MM.1S (cell line): ENCODE results near the gene CCDC51.
"Not testable (repeated sequence)": the region's sequence is repeated elsewhere in the genome, so short reads cannot be mapped to it uniquely, and the experiment has no call there.

Experiments
- DNase-seq: peaks from one replicate; pipeline ENCODE4 v3.0.0-alpha.2; 2015
- H2AFZ ChIP-seq: fragments of 300-600 bp; sonication (generic); 2 replicates; pipeline ENCODE4 v1.6.0; 2016; ENCODE audit warnings: antibody characterized with exemption, low read length
- H3F3A ChIP-seq: fragments of 300-600 bp; sonication (generic); 2 replicates; pipeline ENCODE4 v1.6.1; 2016; ENCODE audit warnings: mild to moderate bottlenecking, antibody characterized with exemption, low read length, moderate library complexity, mixed read lengths; ENCODE audit not compliant: insufficient read depth
- H3K27ac ChIP-seq: fragments of 300-600 bp; sonication (generic); 2 replicates; pipeline ENCODE4 v1.5.1; 2016; ENCODE audit warnings: mild to moderate bottlenecking, low read length
- H3K27me3 ChIP-seq: fragments of 300-600 bp; sonication (generic); replicated peaks from 2 replicates; pipeline ENCODE4 v1.6.0; 2016; ENCODE audit warnings: low read length; ENCODE audit not compliant: insufficient read depth
- H3K36me3 ChIP-seq: fragments of 300-600 bp; sonication (generic); replicated peaks from 2 replicates; pipeline ENCODE4 v1.6.1; 2016; ENCODE audit warnings: mild to moderate bottlenecking, low read length, mixed read lengths; ENCODE audit not compliant: insufficient read depth
- H3K4me1 ChIP-seq: fragments of 300-600 bp; sonication (generic); 2 replicates; pipeline ENCODE4 v1.6.1; 2016; ENCODE audit warnings: low read length, mixed read lengths
- H3K4me2 ChIP-seq: fragments of 300-600 bp; sonication (generic); 2 replicates; pipeline ENCODE4 v1.6.0; 2016; ENCODE audit warnings: low read depth, low read length
- H3K4me3 ChIP-seq: fragments of 300-600 bp; sonication (generic); 2 replicates; pipeline ENCODE4 v1.5.1; 2016; ENCODE audit warnings: low read length, mixed read lengths
- H3K79me2 ChIP-seq: fragments of 300-600 bp; sonication (generic); 2 replicates; pipeline ENCODE4 v1.6.1; 2016; ENCODE audit warnings: mixed run types, low read length, mixed read lengths
- H3K9ac ChIP-seq: fragments of 300-600 bp; sonication (generic); 2 replicates; pipeline ENCODE4 v1.6.1; 2016; ENCODE audit warnings: low read length, mixed read lengths
- H3K9me2 ChIP-seq: fragments of 300-600 bp; sonication (generic); replicated peaks from 2 replicates; pipeline ENCODE4 v1.6.1; 2016; ENCODE audit warnings: mild to moderate bottlenecking, low read length, mixed read lengths; ENCODE audit not compliant: insufficient read depth
- H3K9me3 ChIP-seq: fragments of 300-600 bp; sonication (generic); replicated peaks from 2 replicates; pipeline ENCODE4 v1.6.1; 2016; ENCODE audit warnings: mild to moderate bottlenecking, low read length, mixed read lengths; ENCODE audit not compliant: insufficient read depth
- H4K20me1 ChIP-seq: fragments of 300-600 bp; sonication (generic); 2 replicates; pipeline ENCODE4 v1.6.1; 2016; ENCODE audit warnings: mild to moderate bottlenecking, low read length, moderate library complexity, mixed read lengths; ENCODE audit not compliant: insufficient read depth
- CTCF ChIP-seq: fragments of 300-600 bp; sonication (generic); IDR thresholded peaks from 2 replicates; pipeline ENCODE4 v1.5.1; 2016; ENCODE audit warnings: antibody characterized with exemption, low read length, mixed read lengths
- EZH2 ChIP-seq: fragments of 300-600 bp; sonication (generic); optimal IDR thresholded peaks from 2 replicates; pipeline ENCODE3; 2017; ENCODE audit warnings: low read depth, mild to moderate bottlenecking, antibody characterized with exemption, low read length, mixed read lengths
- EZH2phosphoT487 ChIP-seq: fragments of 300-600 bp; sonication (generic); IDR thresholded peaks from 2 replicates; pipeline ENCODE4 v1.6.1; 2018; ENCODE audit warnings: antibody characterized with exemption, low read length

Gene CCDC51

GRCh38 chr3:48403533-48404439 lies 36.1 kb downstream of the CCDC51 start:
- no peaks in the 10 kb centered on the region for H4K20me1 ChIP-seq

DNA sequence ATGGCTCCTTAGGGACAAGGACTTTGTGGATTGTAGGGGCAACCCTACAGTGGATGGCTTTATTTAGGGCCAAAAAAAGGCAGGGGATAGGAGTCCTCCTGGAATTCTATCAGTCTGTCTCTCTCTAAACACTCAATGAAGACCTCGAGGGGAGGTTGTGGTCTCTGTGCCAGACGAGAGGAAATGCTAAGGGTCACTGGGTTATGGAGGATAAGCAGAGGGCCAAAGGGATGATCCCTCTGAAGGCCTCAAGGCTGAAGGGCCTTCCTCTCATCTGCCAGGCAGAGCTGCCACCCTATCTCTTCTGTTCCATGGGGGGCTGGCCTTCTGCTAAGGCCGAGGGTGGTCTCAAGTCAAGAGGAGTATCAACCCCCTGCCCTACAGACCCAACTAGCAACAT lies 37.0 kb downstream of the CCDC51 start:
- Histone ChIP-seq H3K4me1 (no peaks in the 10 kb centered on the region), H3K27ac (no peak overlapping the region), H3K9ac (no peak overlapping the region), H2AFZ (no peak overlapping the region), H3F3A (no peaks in the 10 kb centered on the region), H3K79me2 (no peaks in the 10 kb centered on the region), H4K20me1 (no peaks in the 10 kb centered on the region), H3K4me2 (no peak overlapping the region), H3K4me3 (no peak overlapping the region), H3K27me3 (peaks cover 3% of the 10 kb centered on the region), H3K9me3 (no peaks in the 10 kb centered on the region), H3K36me3 (no peaks in the 10 kb centered on the region), H3K9me2 (no peaks in the 10 kb centered on the region)
- DNase-seq, result no peak
- no peak for TF ChIP-seq EZH2
- TF ChIP-seq CTCF, result no peak
- no peak for TF ChIP-seq EZH2phosphoT487

More at GRCh38 chr3:48403533-48404439, 36.1 kb downstream of the CCDC51 start:
- Histone ChIP-seq H3K79me2 (no peaks in the 10 kb centered on the region), H3K9ac (no peak overlapping the region), H3K4me3 (no peak overlapping the region), H3K9me3 (no peaks in the 10 kb centered on the region), H3K27ac (no peak overlapping the region), H3F3A (no peaks in the 10 kb centered on the region), H3K27me3 (peaks cover 8% of the 10 kb centered on the region), H3K9me2 (no peaks in the 10 kb centered on the region), H3K4me1 (no peaks in the 10 kb centered on the region), H3K4me2 (no peak overlapping the region), H3K36me3 (no peaks in the 10 kb centered on the region), H2AFZ (no peak overlapping the region)
- DNase-seq, result no peak
- TF ChIP-seq EZH2, result no peak
- no peak for TF ChIP-seq EZH2phosphoT487
- no peak for TF ChIP-seq CTCF

- Histone ChIP-seq H2AFZ (no peak overlapping the region), H3K4me2 (no peak overlapping the region), H3K9me3 (no peaks in the 10 kb centered on the region), H3K4me3 (no peak overlapping the region), H3K36me3 (no peaks in the 10 kb centered on the region), H4K20me1 (no peaks in the 10 kb centered on the region), H3K9me2 (no peaks in the 10 kb centered on the region), H3K4me1 (no peaks in the 10 kb centered on the region), H3K27ac (no peak overlapping the region), H3K79me2 (no peaks in the 10 kb centered on the region), H3F3A (no peaks in the 10 kb centered on the region), H3K27me3 (no peaks in the 10 kb centered on the region; the same call in 1 of the 2 replicates), H3K9ac (no peak overlapping the region)
- TF ChIP-seq EZH2phosphoT487, result no peak
- no peak for TF ChIP-seq CTCF
- no peak for TF ChIP-seq EZH2
- DNase-seq, result no peak
Measured at GRCh38 chr3:48402281-48402732, 37.6 kb downstream of the CCDC51 start.

- H3K4me3 ChIP-seq, H2AFZ ChIP-seq, H3K4me1 ChIP-seq, H3K27ac ChIP-seq, H3F3A ChIP-seq, DNase-seq, H4K20me1 ChIP-seq, H3K9me3 ChIP-seq, H3K9ac ChIP-seq, H3K27me3 ChIP-seq, H3K36me3 ChIP-seq, H3K9me2 ChIP-seq, H3K4me2 ChIP-seq, H3K79me2 ChIP-seq: not testable (repeated sequence)
Measured at GRCh38 chr3:48401434-48401901, 38.5 kb downstream of the CCDC51 start.
